Nephron (organoid): Measurements from ENCODE around the gene PIGT.

Experiments
- H3K27ac Mint-ChIP-seq, 3 experiments: 2 replicates each; pipeline ENCODE4 v1.8.0; 2020; ENCODE audit warnings: mixed read lengths in 3 of 3, mild to moderate bottlenecking in 2 of 3, moderate library complexity in 1 of 3
- H3K27me3 Mint-ChIP-seq: 2 replicates; pipeline ENCODE4 v1.8.0; 2021; ENCODE audit warnings: low read depth, mild to moderate bottlenecking, moderate library complexity, mixed read lengths
- H3K36me3 Mint-ChIP-seq: 2 replicates; pipeline ENCODE4 v1.8.0; 2020; ENCODE audit warnings: low read depth, mixed read lengths
- H3K4me1 Mint-ChIP-seq: 2 replicates; pipeline ENCODE4 v1.8.0; 2020; ENCODE audit warnings: mixed read lengths
- H3K4me3 Mint-ChIP-seq, 3 experiments: 2 replicates each; pipeline ENCODE4 v1.8.0; 2020; ENCODE audit warnings: mild to moderate bottlenecking in 3 of 3, mixed read lengths in 3 of 3, moderate library complexity in 2 of 3
- H3K9me3 Mint-ChIP-seq: 2 replicates; pipeline ENCODE4 v1.8.0; 2020; ENCODE audit warnings: mixed read lengths
- CTCF ChIP-seq, 3 experiments: fragments of 200-600 bp; sonication (generic); IDR thresholded peaks; one replicate each; pipeline ENCODE4 v1.5.0; 2021; ENCODE audit warnings: antibody characterized with exemption in 3 of 3; ENCODE audit not compliant: unreplicated experiment in 3 of 3

Gene PIGT

GRCh38 chr20:45426320-45427016 lies 10.5 kb downstream of the PIGT start:
- Mint-ChIP-seq H3K4me3 (no peak overlapping the region), H3K4me1 (no peaks in the 10 kb centered on the region)
- TF ChIP-seq CTCF (IDR thresholded peaks at IDR 0.05; ENCODE audit: unreplicated experiment in 3 of 3): no peak

DNA sequence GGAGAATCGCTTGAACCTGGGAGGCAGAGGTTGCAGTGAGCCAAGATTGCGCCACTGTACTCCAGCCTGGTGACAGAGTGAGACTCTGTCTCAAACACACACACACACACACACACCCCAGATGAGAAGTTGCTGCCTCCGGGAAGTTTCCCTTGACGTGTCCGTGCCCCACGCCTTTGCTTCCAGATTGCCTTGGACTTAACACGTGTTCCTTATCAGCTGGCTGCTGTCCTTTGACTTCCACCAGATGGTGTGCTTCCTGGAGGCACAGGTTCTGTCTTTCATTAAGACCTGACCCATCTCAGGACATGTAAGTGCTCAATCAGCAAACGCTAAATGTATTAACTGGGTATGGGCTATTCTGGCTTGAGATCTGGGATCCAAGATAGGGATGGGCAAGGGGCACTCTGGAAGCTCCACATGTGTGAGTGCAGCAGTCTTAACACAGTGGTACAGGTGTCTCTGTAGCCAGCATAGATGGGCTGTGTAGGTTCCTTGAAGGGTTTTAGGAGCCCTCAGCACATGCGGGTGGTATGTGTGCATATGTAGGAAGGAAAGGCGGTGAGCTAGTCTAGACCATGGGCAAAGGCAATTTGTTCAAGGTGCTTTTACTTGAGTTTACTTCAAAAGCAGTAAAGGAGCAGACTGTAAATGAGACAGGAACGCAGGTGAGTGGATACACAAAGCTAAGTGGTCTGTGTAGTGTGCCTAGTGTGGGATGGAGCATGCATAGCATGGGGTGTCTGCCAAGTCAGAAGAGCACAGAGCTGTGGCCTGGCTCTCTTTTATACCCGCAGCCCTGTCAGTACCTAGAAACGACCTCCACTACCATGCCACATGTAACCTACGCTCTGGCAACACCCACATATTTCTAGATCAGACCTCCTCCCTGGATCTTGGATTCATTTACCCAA lies 11.6 kb downstream of the PIGT start:
- Mint-ChIP-seq H3K36me3 (peaks cover 11% of the 10 kb centered on the region), H3K27ac (no peak overlapping the region), H3K9me3 (no peaks in the 10 kb centered on the region), H3K4me1 (no peaks in the 10 kb centered on the region), H3K4me3 (no peak overlapping the region), H3K27me3 (no peaks in the 10 kb centered on the region)
- no peak for TF ChIP-seq CTCF (IDR thresholded peaks at IDR 0.05; ENCODE audit: unreplicated experiment in 3 of 3)

More at GRCh38 chr20:45426320-45427016, 10.5 kb downstream of the PIGT start:
- Mint-ChIP-seq H3K9me3 (no peaks in the 10 kb centered on the region), H3K27me3 (no peaks in the 10 kb centered on the region), H3K27ac (no peak overlapping the region), H3K36me3 (peaks cover 16% of the 10 kb centered on the region)

DNA sequence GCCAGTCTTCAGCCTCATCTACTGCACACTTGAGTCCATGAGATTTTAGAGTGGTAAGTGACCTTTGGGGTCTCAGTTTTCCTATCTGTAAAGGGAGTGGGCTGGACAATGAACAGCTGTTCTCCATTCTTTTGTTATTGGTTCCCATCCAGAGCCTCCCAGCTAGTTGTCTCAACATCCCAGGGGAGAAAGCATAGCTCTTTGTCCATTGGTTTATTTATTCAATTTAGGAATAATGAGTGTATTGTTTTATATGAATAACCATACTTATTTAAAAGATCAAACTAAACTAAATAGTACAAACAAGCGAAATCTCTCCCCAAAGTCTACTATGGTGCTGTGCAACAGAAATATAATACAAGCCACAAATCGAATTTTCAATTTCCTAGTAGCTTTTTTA lies 13.7 kb downstream of the PIGT start:
- no peaks in the 10 kb centered on the region for H3K9me3 Mint-ChIP-seq
- H3K36me3 Mint-ChIP-seq: peaks cover 3% of the 10 kb centered on the region
- H3K27ac Mint-ChIP-seq: no peak overlapping the region
- no peak overlapping the region for H3K4me3 Mint-ChIP-seq
- no peak for TF ChIP-seq CTCF (IDR thresholded peaks at IDR 0.05; ENCODE audit: unreplicated experiment in 3 of 3)
- no peaks in the 10 kb centered on the region for H3K27me3 Mint-ChIP-seq
- H3K4me1 Mint-ChIP-seq: no peaks in the 10 kb centered on the region

DNA sequence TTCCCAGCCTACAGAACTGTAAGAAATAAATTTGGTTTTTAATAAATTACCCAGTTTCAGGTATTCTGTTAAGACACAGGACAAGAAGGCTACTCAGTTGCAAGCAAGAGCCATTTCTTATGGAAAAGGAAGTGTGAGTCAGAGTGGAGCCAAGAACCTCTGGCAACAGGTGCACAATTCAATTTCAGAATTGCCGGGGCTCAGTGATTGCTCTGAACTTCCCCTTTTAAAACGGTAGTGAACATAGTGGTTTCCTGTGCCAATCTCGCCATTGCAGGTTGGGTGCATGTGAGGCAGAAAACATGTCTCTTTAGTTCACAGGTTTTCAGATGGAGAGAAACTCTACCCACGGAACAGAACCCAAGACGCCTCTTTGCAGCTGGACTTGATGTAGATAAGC lies 16.4 kb downstream of the PIGT start:
- H3K27ac Mint-ChIP-seq: no peak overlapping the region
- H3K9me3 Mint-ChIP-seq: no peaks in the 10 kb centered on the region
- no peak overlapping the region for H3K4me3 Mint-ChIP-seq
- no peaks in the 10 kb centered on the region for H3K4me1 Mint-ChIP-seq
- H3K36me3 Mint-ChIP-seq: no peaks in the 10 kb centered on the region
- H3K27me3 Mint-ChIP-seq: peaks cover 12% of the 10 kb centered on the region
- TF ChIP-seq CTCF (IDR thresholded peaks at IDR 0.05; ENCODE audit: unreplicated experiment in 3 of 3): no peak

DNA sequence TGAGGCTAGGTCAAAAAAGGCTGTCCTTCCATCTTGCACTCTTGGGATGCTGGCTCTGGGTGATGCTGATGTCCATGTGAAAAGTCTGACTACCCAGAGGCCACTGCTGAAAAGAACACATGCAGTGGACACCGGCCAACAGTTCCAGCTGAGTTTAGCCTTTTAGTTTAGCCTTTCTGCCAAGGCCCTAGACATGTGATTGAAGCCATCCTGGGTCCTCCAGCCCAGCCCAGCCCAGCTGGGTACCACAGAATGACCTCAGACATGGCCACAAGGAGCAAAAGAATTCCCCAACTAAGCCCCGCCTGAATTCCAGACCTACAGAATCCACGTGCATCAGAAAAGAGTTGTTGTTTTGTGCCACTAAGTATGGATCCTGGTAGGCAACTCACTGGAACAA lies 17.4 kb downstream of the PIGT start:
- H3K36me3 Mint-ChIP-seq: no peaks in the 10 kb centered on the region
- H3K27ac Mint-ChIP-seq: no peak overlapping the region
- no peaks in the 10 kb centered on the region for H3K4me1 Mint-ChIP-seq
- H3K27me3 Mint-ChIP-seq: peaks cover 12% of the 10 kb centered on the region
- no peak overlapping the region for H3K4me3 Mint-ChIP-seq
- TF ChIP-seq CTCF (IDR thresholded peaks at IDR 0.05; ENCODE audit: unreplicated experiment in 3 of 3): no peak
- no peaks in the 10 kb centered on the region for H3K9me3 Mint-ChIP-seq
